Measurements from ENCODE around the gene CDK5RAP2. TPM values are rescaled to one million over a fixed set of nuclear protein-coding genes. Genes with fewer than 3 reads are reported as not detected.
A peak's percentile ranks its signal among the peaks of the same experiment; 100 is the strongest.

The CDK5RAP2 gene
- total RNA-seq, 1 donor from 2014 or later = 63.6 TPM

DNA sequence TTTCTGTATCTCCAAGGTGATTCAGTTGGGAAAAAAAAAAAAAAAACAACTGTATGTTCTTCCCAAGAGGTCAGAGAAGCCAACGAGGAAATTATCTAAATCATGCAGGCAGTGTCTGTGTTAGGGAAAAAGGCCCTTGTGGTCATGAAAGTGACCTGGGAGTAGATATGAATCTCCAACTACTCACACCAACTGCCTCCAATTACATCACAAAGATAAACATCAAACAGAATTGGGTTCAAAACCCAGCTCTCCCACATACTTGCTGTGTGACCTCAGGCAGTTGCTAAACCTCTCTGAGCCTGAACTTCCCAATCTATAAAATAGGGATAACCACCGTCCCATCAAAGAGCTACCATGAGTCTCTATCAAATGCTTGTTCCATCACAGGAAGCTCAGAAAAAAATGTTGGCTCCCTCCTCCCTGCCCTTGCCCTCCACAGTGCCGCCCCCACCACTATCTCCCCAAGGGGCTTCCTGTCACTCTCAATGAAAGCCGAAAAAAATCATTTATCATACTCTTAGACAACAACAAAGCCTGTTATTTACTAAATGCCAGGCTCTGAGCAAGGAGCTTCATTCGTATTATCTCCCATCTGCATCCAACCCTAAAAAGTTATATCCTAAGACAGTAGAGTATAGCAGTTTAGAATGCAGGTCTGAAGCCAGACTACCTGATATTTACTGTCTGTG, 42.9 kb downstream of the CDK5RAP2 start:
- Histone ChIP-seq H3K36me3 (peaks cover 52% of the 10 kb centered on the region), H3K27ac (replicated peaks) (no peak overlapping the region), H3K4me3 (no peak overlapping the region), H3K4me1 (peaks cover 34% of the 10 kb centered on the region), H3K27me3 (ENCODE audit: low read depth) (no peaks in the 10 kb centered on the region), H3K9me3 (replicated peaks) (no peaks in the 10 kb centered on the region)
- intact Hi-C loops (cut with micrococcal nuclease) = no loop called here
- TF ChIP-seq, protein P1, sequence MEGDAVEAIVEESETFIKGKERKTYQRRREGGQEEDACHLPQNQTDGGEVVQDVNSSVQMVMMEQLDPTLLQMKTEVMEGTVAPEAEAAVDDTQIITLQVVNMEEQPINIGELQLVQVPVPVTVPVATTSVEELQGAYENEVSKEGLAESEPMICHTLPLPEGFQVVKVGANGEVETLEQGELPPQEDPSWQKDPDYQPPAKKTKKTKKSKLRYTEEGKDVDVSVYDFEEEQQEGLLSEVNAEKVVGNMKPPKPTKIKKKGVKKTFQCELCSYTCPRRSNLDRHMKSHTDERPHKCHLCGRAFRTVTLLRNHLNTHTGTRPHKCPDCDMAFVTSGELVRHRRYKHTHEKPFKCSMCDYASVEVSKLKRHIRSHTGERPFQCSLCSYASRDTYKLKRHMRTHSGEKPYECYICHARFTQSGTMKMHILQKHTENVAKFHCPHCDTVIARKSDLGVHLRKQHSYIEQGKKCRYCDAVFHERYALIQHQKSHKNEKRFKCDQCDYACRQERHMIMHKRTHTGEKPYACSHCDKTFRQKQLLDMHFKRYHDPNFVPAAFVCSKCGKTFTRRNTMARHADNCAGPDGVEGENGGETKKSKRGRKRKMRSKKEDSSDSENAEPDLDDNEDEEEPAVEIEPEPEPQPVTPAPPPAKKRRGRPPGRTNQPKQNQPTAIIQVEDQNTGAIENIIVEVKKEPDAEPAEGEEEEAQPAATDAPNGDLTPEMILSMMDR (IDR thresholded peaks at IDR 0.05; ENCODE audit: borderline replicate concordance) = no peak
- DNase-seq = no peak

GRCh38 chr9:120536094-120536493, 43.9 kb downstream of the CDK5RAP2 start:
- no peak overlapping the region for H3K4me3 ChIP-seq
- no peaks in the 10 kb centered on the region for H3K9me3 ChIP-seq (replicated peaks)
- DNase-seq = no peak
- TF ChIP-seq, protein P1 (IDR thresholded peaks at IDR 0.05; ENCODE audit: borderline replicate concordance) = no peak
- no peaks in the 10 kb centered on the region for H3K27me3 ChIP-seq (ENCODE audit: low read depth)
- H3K4me1 ChIP-seq = peaks cover 34% of the 10 kb centered on the region
- H3K27ac ChIP-seq (replicated peaks) = no peak overlapping the region
- H3K36me3 ChIP-seq = peaks cover 61% of the 10 kb centered on the region
- intact Hi-C loops (cut with micrococcal nuclease) = no loop called here

- no peak overlapping the region for H3K27ac ChIP-seq (replicated peaks)
Measured at GRCh38 chr9:120534266-120534665, 45.7 kb downstream of the CDK5RAP2 start.

DNA sequence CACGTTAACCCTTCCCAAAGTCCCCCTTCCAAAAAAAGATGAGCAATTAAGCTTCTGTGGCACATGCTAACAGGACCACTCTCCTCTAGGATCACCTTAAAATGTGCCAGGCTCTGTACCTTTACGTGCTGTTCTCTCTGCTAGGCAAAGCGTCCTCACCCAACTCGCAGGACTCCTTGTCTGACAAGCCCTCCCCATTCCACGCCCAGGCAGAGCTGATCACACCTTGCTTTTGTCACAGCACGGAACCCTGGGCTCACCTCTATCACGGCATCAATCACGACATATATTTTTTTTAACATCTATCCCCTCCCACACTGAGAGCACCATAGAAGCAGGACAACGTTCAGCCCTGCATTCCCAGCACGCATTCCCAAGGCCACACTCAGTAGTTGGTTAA, 47.1 kb downstream of the CDK5RAP2 start:
- TF ChIP-seq, protein P1 (IDR thresholded peaks at IDR 0.05; ENCODE audit: borderline replicate concordance) = no peak
- no peaks in the 10 kb centered on the region for H3K9me3 ChIP-seq (replicated peaks)
- H3K4me1 ChIP-seq = peaks cover 24% of the 10 kb centered on the region
- H3K36me3 ChIP-seq = peaks cover 76% of the 10 kb centered on the region
- no peaks in the 10 kb centered on the region for H3K27me3 ChIP-seq (ENCODE audit: low read depth)
- H3K27ac ChIP-seq (replicated peaks) = peak overlapping the region; percentile 70
- DNase-seq = no peak
- intact Hi-C loops (cut with micrococcal nuclease) = no loop called here
- no peak overlapping the region for H3K4me3 ChIP-seq

More at GRCh38 chr9:120534266-120534665, 45.7 kb downstream of the CDK5RAP2 start:
- Histone ChIP-seq H3K27me3 (ENCODE audit: low read depth) (no peaks in the 10 kb centered on the region), H3K4me3 (no peak overlapping the region), H3K36me3 (peaks cover 67% of the 10 kb centered on the region), H3K9me3 (replicated peaks) (no peaks in the 10 kb centered on the region), H3K4me1 (peaks cover 34% of the 10 kb centered on the region)
- TF ChIP-seq, protein P1 (IDR thresholded peaks at IDR 0.05; ENCODE audit: borderline replicate concordance) = no peak
- DNase-seq = no peak
- intact Hi-C loops (cut with micrococcal nuclease) = no loop called here

DNA sequence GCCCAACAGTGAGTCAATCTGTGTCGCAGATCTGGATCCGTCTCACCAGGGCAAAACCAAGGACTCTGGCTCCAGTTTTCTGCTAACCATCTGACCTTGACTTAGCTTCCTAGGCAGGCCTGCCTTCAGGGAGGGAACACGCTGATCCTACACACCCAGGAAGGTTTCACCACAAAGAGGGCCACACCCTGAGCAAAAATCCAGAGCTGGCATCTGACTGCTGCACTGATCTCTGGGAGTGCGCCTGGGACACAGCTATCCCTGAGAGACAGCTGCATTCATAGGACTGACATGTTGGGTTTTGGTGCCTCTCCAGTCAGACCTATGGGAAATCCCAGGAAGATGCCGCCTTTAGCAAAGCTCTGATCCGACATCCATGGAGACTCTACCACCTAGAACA, 47.5 kb downstream of the CDK5RAP2 start:
- intact Hi-C loops (cut with micrococcal nuclease) = no loop called here
- H3K27me3 ChIP-seq (ENCODE audit: low read depth) = no peaks in the 10 kb centered on the region
- H3K4me3 ChIP-seq = no peak overlapping the region
- peaks cover 80% of the 10 kb centered on the region for H3K36me3 ChIP-seq
- H3K4me1 ChIP-seq = peaks cover 28% of the 10 kb centered on the region
- H3K27ac ChIP-seq (replicated peaks) = peak overlapping the region; percentile 70
- DNase-seq = peak; percentile 21
- TF ChIP-seq, protein P1 (IDR thresholded peaks at IDR 0.05; ENCODE audit: borderline replicate concordance) = no peak
- no peaks in the 10 kb centered on the region for H3K9me3 ChIP-seq (replicated peaks)
